Purkinje cell (primary cell): ENCODE data around the gene AP1M1. TPM values are rescaled to one million over a fixed set of nuclear protein-coding genes. Genes with fewer than 3 reads are reported as not detected.

ENCODE experiments used
- polyA plus RNA-seq: library from polyadenylated mRNA; unstranded; fragments of >200 nt; fragmentation: Nextera tagmentation; gene quantifications from 2 replicates; pipeline ENCODE4 v1.2.1, GENCODE V29; 2014

Gene AP1M1
- polyA plus RNA-seq, result 8.9 and 9.0 TPM in 2 replicates

GRCh38 chr19:16197622-16198369, at the start of gene AP1M1:
Gene AP1M1, plus strand, starts transcription at chr19:16197911. Its CDS starts 116 bp downstream, at chr19:16198027.

GRCh38 chr19:16185123-16185767, 12.5 kb upstream of the AP1M1 start, which contains the start of gene FAM32A:
Gene FAM32A, plus strand, starts transcription at chr19:16185410. Its CDS starts 33 bp downstream, at chr19:16185443.

Other genes with a start within 250 kb of the AP1M1 start
- not detected in 2 replicates for gene OR10H4, start 248.9 kb upstream of the AP1M1 start, polyA plus RNA-seq
- 19.5 and 26.0 TPM in 2 replicates for gene TPM4, start 121.4 kb upstream of the AP1M1 start, polyA plus RNA-seq
- gene RAB8A, start 86.0 kb upstream of the AP1M1 start, polyA plus RNA-seq, result 14.8 and 20.2 TPM in 2 replicates
- gene HSH2D, start 54.2 kb upstream of the AP1M1 start, polyA plus RNA-seq, result not detected in 2 replicates
- gene CIB3, start 24.4 kb upstream of the AP1M1 start, polyA plus RNA-seq, result not detected in 2 replicates
- gene FAM32A, start 12.5 kb upstream of the AP1M1 start, polyA plus RNA-seq, result 61.8 and 79.9 TPM in 2 replicates
- not detected in 2 replicates for gene KLF2, start 126.9 kb downstream of the AP1M1 start, polyA plus RNA-seq